G401 (cell line): ENCODE results near the gene GNG2. TPM values are rescaled to one million over a fixed set of nuclear protein-coding genes. Genes with fewer than 3 reads are reported as not detected.

Experiments
- DNase-seq: peaks from one replicate; pipeline ENCODE4 v3.0.0-alpha.2; 2015; ENCODE audit warnings: low spot score
- in situ Hi-C: cut with HindIII; loops from 2 replicates; pipeline ENCODE4 v1.10.0; 2016; ENCODE audit warnings: low sequenced_read_pairs, mixed read lengths
- total RNA-seq: library from RNA; depleted of rRNA; stranded (reverse); fragments of >200 nt; shearing (Covaris generic); gene quantifications from 2 replicates; pipeline ENCODE4 v1.2.3, GENCODE V29; 2014

The GNG2 gene
- total RNA-seq, 1 experiment from 2014 or later, result not detected

DNA sequence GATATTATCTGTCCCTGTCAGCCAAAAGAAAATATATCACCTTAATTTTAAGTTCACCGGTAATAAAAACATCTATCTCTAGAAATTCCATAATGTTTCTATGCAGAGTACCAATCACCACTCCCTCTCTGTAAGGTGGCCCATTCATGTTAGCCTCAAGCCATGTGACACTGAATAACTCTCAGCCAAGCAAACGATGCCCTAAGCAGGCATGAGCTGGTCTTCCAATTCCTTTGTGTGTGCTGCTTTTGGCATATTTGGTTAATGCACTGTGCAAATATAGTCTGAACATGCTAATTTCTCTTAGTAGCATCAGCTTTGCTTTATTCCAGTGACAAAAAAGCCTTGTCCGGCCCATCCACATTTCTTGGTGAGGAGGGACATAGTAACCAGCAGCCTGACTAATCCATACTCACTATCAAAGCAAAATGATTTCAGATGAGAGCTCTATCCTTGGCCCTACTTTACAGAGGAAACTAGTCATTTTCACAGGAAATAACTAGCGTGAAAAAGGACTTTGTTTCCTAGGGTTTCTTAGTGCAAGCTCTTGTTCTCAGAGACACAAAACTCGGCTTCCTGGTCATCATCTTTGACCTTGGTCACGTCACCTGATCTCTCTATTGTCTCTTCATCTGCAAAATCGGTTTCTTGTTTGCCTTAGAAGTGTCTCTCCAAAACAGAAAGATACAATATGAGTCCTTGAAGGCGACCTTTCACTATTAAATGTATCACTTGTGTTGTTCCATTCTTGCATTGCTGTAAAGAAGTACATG is 69.7 kb downstream of the GNG2 start:
- DNase-seq, result no peak
- in situ Hi-C loops, result no loop called here

DNA sequence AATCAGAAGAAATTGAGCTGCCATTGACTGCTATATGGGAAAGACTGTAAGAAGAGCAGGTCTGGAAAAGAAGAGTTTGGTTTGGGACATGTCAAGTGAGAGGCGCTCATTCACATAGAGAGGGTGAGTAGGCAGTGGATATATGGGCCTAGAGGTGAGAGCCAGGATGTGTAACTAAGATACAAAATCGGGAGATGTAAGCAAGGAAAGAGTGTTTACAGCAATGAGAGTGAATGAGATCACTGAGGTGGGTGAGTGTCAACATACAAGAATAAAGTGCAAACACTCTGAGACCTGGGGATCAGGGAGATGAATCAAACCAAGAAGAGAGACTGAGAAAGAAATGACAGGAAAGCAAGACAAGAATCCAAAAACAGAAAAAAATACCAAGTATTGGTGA is 70.9 kb downstream of the GNG2 start:
- no peak for DNase-seq
- in situ Hi-C loops, result no loop called here

DNA sequence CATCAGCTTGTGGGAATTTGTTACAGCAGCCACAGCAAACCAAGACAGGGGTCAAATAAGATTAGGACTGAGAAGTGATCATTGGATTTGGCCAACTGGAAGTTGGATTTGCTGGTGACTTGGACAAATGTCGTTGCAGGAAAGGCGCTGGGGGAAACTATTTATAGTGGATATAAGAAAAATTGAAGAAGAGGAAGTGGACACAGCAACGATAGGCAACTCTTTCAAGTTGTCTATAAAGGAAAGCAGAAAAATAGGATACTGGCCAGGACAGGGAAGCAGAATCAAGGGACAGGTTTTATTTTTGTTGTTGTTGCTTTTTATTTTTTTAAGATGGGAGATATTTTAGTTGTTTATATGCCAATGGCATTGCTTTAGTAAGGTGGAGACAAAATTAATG is 72.8 kb downstream of the GNG2 start:
- DNase-seq, result no peak
- in situ Hi-C loops, result no loop called here

DNA sequence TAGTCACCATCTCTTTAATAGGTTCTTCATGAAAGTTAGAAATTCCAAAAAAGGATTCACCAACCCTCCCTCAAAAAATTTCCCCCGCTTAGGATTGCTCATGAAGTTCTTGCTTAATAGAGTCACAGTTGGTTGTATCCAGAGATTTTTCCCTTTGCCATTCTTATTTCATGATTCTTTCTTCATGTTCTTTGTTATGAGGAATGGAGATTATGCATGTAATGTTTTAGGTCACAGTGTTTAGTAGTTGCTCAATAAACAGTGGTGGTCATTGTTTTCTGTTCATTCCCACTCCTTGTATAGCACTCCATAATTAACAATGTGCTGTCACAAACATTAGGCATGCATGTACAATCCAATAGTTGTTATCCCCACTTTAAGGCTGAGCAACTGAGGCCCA is 77.7 kb downstream of the GNG2 start:
- no peak for DNase-seq

DNA sequence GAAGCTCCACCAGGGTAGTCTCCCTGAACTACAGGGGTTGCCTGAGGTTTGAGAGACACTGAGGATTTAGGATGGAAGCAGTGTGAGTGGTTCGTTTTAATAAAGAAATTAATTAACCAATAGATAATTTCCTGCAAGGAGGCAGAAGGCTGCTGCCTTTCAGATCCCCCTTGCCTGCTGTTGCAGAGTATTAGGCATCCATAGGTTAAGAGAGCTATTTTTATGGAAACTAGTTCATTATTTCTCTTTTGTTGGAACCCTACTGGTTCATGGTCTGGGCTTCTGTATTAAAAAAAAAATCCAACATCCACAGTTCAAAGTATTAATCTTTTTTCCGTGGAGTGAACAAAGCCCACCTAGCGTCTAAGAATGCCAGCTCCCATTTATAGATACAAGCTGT is 78.4 kb downstream of the GNG2 start:
- in situ Hi-C loops, result no loop called here
- DNase-seq, result no peak

More for the DNA sequence above, 77.7 kb downstream of the GNG2 start:
- in situ Hi-C loops, result no loop called here

DNA sequence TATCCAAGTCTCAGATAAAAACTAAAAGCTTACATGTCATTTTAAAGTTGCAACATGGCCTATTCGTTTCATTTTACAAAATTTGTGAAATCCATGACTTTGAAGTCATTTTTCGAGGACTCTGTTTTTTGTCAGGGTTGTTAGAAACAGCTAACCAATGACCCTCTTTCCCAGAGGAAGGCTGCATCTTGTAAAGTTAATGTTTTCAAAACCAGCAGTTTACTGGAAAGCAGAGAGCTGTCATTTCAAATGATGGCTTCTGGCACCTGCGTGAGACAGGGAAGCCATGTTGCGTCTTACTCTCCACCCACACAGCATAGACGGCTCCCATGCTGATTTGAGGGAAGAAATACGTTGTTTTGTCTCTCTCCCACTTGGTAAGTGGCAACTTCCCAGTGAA is 78.8 kb downstream of the GNG2 start:
- no peak for DNase-seq
- in situ Hi-C loops, result no loop called here

DNA sequence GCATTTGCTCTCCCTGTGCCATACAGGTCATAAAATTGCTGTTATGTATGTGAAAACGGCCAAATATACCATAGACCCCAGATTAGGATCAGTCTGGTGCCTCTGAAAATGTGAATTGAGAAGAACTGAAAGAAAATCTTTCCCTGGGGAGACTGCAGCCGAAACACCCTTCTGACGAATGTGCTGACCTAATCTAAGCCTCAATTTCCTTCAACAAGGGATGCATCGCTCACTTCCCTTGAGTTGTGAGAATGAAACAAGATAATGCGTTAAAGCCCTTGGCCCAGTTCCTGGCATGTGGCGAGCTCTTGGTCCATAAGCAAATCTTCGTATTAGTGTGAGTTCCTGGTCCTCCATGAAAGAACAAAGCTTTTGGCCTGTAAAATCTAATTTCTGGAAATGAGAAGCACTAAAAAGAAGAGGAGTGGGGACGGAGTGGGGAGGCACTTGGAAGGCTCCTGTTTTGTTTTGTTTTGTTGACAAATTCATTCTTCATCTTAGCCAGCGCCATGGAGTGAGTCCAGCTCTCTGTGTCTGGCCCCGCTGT is 79.4 kb downstream of the GNG2 start:
- in situ Hi-C loops, result no loop called here
- no peak for DNase-seq

DNA sequence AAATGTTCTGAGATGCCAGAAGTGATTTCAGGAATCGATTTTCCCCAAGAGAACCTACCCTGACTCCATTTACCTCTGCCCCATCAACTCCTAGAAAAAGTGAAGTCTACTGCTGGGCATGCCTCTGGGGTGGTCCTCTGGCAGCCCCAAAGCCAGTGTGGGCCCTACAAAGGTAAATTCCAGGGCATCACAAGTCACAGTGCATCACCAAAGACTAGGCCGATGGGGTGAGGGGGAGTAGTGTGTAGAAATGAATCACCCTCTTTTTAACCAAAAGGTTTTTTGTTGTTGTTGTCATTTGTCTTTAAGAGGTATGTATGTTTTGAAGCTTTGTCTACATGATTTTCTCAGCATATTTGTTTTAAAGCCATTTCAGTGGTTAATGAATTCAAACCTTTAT is 82.6 kb downstream of the GNG2 start:
- DNase-seq, result no peak
- in situ Hi-C loops, result no loop called here

DNA sequence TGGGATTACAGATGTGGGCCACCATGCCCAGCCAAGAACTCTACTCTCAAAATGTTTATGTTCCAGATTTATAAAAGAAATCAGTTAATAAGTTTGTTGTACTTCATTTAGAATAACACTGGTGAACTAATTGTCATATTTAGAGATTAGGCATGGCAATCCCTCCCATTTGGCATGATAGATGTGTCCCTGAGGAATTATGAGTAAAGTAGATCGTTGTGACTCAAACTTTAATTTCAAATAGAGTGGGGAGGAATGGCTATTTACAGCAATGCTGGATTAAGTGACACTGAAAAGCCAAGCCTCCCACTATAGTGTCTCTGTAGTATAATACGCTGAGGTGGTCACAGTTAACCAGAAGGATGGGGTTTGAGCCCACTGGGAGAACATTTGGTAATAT is 89.6 kb downstream of the GNG2 start:
- no peak for DNase-seq

DNA sequence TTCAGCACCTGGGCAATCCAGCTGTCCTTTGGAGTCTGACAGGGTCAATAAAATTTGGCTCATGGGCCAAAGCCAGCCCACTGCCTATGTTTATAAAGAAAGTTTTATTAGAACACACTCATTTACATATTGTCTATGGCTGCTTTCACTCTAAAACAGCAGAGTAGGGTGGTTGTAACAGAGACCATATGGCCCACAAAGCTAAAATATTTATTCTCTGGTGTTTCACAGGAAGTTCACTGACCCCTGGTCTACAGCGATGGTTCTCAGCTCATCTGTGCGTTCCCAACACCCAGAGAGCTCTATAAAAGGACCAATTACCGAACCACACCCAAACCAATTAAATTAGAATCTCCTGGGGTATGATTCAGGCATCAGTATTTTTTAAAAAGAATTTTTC is 91.2 kb downstream of the GNG2 start:
- no peak for DNase-seq
- in situ Hi-C loops, result no loop called here

More for the DNA sequence above, 89.6 kb downstream of the GNG2 start:
- in situ Hi-C loops, result no loop called here

DNA sequence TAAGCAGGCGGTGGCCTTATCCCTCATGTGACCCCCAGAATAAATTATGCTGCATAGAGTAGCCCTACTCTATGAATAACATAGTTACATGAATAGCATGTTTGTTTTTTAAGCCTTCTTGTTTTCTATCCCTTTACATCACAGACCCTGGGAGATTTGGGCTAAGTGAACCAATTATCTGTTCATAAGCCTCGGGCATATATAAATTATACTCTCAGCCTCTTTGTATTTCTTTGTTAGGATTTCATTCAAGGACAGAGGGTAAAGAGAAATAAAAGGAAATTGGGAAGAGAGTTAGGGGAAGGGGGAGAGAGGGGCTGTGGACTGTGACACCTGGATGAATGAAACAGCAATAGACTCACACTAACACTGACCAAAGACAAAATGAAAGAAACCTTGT is 93.6 kb downstream of the GNG2 start:
- DNase-seq, result no peak
- in situ Hi-C loops, result no loop called here

DNA sequence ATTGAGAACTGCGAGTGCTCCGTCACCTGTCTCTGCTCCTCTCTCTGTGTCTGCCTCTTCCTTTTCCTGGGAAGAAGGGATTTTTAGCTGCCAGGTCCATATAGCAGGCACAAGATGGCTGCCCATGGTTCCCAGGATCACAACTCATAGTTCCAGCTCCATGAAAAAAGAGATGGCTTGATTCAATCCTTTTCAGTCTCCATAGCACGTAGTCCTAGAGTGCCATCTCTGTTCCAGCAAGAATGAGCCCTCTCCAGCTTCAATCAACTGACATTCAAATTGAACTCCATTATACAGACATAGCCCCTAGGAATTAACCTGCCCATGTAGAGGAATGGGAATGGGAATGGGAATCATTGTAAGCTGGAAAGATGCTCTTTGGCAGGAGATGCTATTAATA is 94.2 kb downstream of the GNG2 start:
- in situ Hi-C loops, result no loop called here
- no peak for DNase-seq

DNA sequence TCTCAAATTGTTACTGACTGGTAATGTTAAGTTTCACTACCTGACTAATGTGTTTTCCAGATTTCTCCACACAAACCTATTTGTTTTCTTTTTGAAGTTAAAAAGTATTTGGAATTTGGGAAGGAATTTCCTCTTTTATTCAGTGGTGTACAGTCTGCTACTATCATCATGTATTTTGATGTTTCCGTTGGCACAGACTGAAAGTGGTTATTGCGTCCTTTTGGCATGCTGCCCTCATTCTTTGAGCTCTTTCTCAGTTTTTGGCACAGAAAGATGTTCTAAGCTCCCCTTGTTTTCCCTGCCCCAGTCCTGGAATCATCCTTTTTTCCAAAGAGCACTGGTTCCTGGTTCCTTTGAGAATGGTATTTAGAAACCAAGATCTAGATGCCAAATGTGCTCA is 97.5 kb downstream of the GNG2 start:
- in situ Hi-C loops, result no loop called here
- no peak for DNase-seq

DNA sequence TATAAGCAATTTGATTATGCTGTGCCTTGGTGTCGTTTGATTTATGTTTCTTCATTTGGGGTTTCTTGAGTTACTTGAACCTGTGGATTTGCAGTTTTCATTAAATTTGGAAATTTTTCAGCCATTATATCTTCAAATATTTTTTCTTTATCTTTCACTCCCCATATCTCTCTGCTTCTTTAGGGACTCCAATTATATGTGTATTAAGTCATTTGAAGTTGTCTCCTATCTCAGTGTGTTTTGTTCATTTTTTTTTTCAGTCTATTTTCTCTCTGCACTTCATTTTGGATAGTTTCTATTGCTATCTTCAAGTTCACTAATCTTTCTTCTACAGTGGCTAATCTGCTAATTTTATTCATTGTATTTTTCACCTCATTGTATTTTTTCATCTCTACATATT is 99.5 kb downstream of the GNG2 start:
- no peak for DNase-seq
- in situ Hi-C loops, result no loop called here

DNA sequence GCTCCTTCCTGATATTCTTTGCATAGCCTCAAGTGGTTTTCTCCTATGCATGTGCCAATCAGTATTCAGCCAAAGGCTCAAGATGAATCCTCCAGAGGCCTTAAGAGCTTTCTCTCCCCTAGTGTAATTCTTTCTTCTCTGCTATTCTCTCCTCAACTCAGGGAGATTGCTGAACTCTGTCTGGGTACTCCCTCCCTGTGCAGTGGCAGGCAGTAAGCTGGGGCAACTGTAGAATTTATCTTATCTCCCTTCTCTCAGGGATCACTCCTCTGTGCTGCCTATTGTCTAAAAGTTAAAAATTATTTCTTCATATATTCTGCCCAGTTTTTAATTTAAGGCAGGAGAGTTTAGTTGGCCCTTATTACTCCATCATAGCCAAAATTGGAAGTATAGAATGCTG is 100.5 kb downstream of the GNG2 start:
- DNase-seq, result no peak
- in situ Hi-C loops, result no loop called here

DNA sequence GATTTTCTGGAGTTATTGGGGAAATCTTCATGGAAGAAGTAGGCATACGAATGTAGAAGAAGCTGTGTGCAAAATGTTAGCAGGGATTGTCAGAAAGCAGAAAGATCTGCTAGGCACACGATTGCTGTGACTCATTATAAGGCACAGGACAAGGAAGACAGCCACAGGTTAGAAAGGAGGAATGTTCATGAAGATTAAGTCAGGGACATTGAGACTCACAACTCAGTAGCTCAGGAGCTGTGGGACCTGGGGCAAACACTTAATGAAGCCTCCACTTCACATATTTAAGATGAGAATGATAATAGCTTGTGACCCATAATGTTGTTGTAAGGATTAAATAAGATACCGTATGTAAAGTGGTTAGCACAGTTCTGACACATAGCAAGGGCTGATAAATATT is 102.3 kb downstream of the GNG2 start:
- DNase-seq, result no peak
- in situ Hi-C loops, result no loop called here

DNA sequence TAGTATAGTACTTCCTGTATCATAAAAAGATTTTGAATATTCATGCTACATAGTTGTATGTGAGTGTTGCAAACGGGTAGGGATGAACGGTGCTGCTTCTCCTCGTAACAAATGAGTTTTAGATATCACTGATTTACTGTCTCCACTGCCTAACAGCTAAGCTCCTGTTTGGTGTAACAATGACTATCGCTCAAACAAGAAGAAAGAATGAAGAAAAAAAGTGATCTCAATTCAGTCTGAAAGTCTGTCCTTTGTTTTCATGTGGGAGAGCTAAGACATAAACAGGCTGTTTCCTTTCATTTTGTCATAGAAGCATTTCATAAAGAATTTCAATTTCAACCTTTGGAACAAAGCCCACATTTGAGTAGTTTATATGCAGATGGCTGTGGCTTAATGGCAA is 102.9 kb downstream of the GNG2 start:
- in situ Hi-C loops, result no loop called here
- DNase-seq, result peak; percentile 1

DNA sequence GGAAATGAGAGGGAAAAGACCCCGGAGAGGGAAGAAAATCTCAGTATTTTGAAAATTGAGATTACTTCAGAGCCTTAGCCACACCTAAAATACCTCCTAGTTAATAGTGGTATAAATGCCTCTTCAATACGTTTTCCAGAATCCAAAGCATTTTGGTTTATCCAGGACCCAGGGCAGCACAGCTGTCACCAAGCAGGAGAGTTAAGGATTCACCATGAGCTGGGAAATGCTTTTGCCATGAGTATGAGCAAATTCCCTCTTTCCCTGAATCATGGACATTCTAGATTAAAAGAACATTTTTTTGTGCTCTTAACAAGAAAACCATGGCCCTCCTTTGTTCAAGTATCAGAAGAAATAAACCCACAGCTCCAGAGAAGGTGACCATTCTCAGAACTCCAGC is 107.1 kb downstream of the GNG2 start:
- no peak for DNase-seq
- in situ Hi-C loops, result no loop called here

DNA sequence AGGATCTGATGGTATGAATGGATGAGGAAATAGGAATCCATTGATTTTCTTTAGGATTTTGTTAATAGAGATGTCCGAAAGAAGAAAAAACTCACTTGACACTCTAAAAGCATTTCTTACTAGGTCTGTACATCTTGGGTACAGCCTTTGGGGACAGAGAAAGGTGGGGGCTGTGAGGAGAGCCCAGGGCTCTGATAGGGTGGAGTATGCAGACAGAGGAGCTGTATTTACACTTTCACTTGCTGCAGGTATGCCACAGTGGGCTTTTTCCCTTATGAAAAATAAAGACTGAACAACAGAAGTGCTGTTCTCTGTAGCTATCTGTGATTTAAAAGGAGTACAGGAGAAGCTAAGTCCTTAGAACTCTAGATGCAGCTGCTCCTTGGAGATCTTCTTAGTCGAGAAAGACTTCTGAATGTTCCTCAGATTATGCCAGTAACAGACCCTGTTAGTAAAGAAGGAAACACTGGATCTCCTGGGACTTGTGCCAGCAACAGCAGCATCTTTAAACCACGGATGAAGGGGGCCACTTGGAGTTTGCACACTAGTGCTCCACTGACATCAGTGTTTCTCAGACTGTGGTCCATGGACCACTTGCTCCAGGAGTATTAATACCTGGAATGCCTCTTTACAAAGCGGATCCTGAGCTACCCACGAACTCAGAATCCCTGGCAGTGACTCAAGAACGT is 109.6 kb downstream of the GNG2 start:
- in situ Hi-C loops, result no loop called here

DNA sequence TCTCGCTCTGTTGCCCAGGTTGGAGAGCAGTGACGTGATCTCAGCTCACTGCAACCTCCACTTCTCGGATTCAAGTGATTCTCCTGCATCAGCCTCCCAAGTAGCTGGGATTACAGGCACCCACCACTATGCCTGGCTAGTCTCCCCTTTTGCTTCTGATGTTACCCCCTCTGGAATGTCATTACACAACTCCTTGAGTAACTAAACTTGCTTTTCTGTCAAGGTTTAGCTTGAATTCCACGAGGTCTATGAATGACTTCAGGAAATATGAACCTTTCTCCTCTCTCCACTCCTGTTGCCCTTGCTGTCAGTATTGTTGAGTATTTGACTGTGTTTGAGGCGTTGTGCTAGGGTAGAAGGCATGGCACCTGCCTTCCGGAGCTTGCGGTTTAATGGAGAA is 112.2 kb downstream of the GNG2 start:
- in situ Hi-C loops, result no loop called here
- no peak for DNase-seq

More for the DNA sequence above, 109.6 kb downstream of the GNG2 start:
- no peak for DNase-seq

DNA sequence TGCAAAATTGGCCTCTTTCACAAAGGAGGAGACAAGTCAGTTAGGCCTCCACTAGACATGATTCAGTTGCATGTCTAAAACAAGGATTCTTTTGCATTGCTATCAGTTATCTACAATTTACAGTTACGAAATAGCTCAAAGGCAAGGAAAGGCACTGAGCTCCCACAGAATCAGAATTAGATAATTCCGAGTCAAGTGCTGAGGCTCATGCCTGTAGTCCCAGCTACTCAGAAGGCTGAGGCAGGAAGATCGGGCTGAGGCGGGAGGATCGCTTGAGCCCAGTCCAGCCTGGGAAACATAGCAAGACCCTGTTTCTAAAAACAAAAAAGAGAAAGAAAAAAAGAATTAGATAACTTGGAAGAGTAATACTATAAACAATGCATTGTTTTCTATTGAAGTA is 116.7 kb downstream of the GNG2 start:
- in situ Hi-C loops, result no loop called here
- DNase-seq, result no peak
